Neural cell (in vitro differentiated cells): ENCODE measurements around the gene GABBR2.

Source experiments
- CTCF ChIP-seq: fragments of 450-650 bp; IDR thresholded peaks from 2 replicates; pipeline ENCODE4 v1.5.1; 2014; ENCODE audit warnings: antibody characterized with exemption, mild to moderate bottlenecking, moderate library complexity; ENCODE audit not compliant: poor library complexity, severe bottlenecking
- EP300 ChIP-seq: fragments of 450-650 bp; conservative IDR thresholded peaks from 2 replicates; pipeline ENCODE4 v1.6.1; 2014; ENCODE audit warnings: antibody characterized with exemption, mild to moderate bottlenecking, moderate library complexity; ENCODE audit not compliant: poor library complexity, severe bottlenecking
- EZH2 ChIP-seq: fragments of 200-600, 300-800 bp; shearing (Covaris generic), sonication (generic); IDR thresholded peaks from 2 replicates; pipeline ENCODE4 v1.6.1; 2014; ENCODE audit warnings: antibody characterized with exemption, low read length, borderline replicate concordance, mild to moderate bottlenecking; ENCODE audit not compliant: insufficient read depth, poor library complexity, severe bottlenecking
- MXI1 ChIP-seq: fragments of 450-650 bp; conservative IDR thresholded peaks from 2 replicates; pipeline ENCODE4 v1.6.1; 2014; ENCODE audit warnings: antibody characterized with exemption, mild to moderate bottlenecking; ENCODE audit not compliant: poor library complexity, severe bottlenecking
- POLR2AphosphoS5 ChIP-seq: IDR thresholded peaks from 2 replicates; pipeline ENCODE4 v1.6.1; 2012
- RAD21 ChIP-seq: fragments of 450-650 bp; conservative IDR thresholded peaks from 2 replicates; pipeline ENCODE4 v1.6.1; 2014; ENCODE audit warnings: antibody characterized with exemption, mild to moderate bottlenecking, moderate library complexity
- REST ChIP-seq: IDR thresholded peaks from 2 replicates; pipeline ENCODE4 v1.6.1; 2012; ENCODE audit warnings: borderline replicate concordance
- SMC3 ChIP-seq: fragments of 450-650 bp; conservative IDR thresholded peaks from 2 replicates; pipeline ENCODE4 v1.6.1; 2014; ENCODE audit warnings: antibody characterized with exemption, mild to moderate bottlenecking, moderate library complexity; ENCODE audit not compliant: poor library complexity
- TAF1 ChIP-seq: IDR thresholded peaks from 2 replicates; pipeline ENCODE4 v1.6.1; 2012; ENCODE audit warnings: low read depth

- TF ChIP-seq CTCF = no peak
- TF ChIP-seq EP300 = no peak
- no peak for TF ChIP-seq TAF1
- no peak for TF ChIP-seq RAD21
- TF ChIP-seq MXI1 = no peak
- TF ChIP-seq POLR2AphosphoS5 = no peak
- no peak for TF ChIP-seq REST
- no peak for TF ChIP-seq EZH2
- TF ChIP-seq SMC3 = no peak
Measured at GRCh38 chr9:98482226-98482625, 226.5 kb downstream of the GABBR2 start.
